Activated CD8-positive, alpha-beta T cell treated with anti-CD3 and anti-CD28 coated beads for 36 hours (primary cell): ENCODE results near the gene MEIOB. TPM values are rescaled to one million over a fixed set of nuclear protein-coding genes. Genes with fewer than 3 reads are reported as not detected.
"Not testable (repeated sequence)": the region's sequence is repeated elsewhere in the genome, so short reads cannot be mapped to it uniquely, and the experiment has no call there.

Source experiments
- ATAC-seq: fragments of 200-7000 bp; cut with Tn5 transposase; one replicate; pipeline ENCODE4 v1.10.0; 2021; ENCODE audit warnings: mild to moderate bottlenecking, moderate library complexity
- CTCF ChIA-PET: fragments of 350-600 bp; sonication (Branson Sonifier 250); formaldehyde crosslinking; loops from one replicate; lab custom pipeline; 2021; ENCODE audit warnings: antibody characterized with exemption; lab: Charles Lee
- POLR2A ChIA-PET: fragments of 350-600 bp; sonication (Branson Sonifier 250); formaldehyde crosslinking; loops from one replicate; lab custom pipeline; 2021; ENCODE audit warnings: antibody characterized with exemption; lab: Charles Lee
- DNase-seq: peaks from one replicate; pipeline ENCODE4 v3.0.0-alpha.2; 2020
- H3K27ac Mint-ChIP-seq: one replicate; pipeline ENCODE4 v1.8.0; 2021; ENCODE audit warnings: mild to moderate bottlenecking, mixed read lengths
- H3K27me3 Mint-ChIP-seq: one replicate; pipeline ENCODE4 v1.8.0; 2021; ENCODE audit warnings: mixed read lengths
- H3K36me3 Mint-ChIP-seq: one replicate; pipeline ENCODE4 v1.8.0; 2021; ENCODE audit warnings: low read depth, mixed read lengths
- H3K4me1 Mint-ChIP-seq: one replicate; pipeline ENCODE4 v1.8.0; 2021; ENCODE audit warnings: low read depth, mixed read lengths
- H3K4me3 Mint-ChIP-seq: one replicate; pipeline ENCODE4 v1.8.0; 2021; ENCODE audit warnings: mild to moderate bottlenecking, moderate library complexity, mixed read lengths
- H3K9me3 Mint-ChIP-seq: one replicate; pipeline ENCODE4 v1.8.0; 2021; ENCODE audit warnings: mixed read lengths
- CTCF ChIP-seq: fragments of 200-600 bp; IDR thresholded peaks from one replicate; pipeline ENCODE4 v1.8.0; 2022; ENCODE audit warnings: antibody characterized with exemption, mild to moderate bottlenecking
- intact Hi-C: fragments of 100-400 bp; cut with micrococcal nuclease; formaldehyde crosslinking; loops from one replicate; pipeline ENCODE4 v1.10.0; 2022
- total RNA-seq, 2 experiments: library from RNA; stranded (reverse); gene quantifications; one replicate each; pipeline ENCODE4 v1.2.3, GENCODE V29; 2021

MEIOB gene
- total RNA-seq: under 1 TPM; 0.34 to 0.40 TPM

GRCh38 chr16:1871974-1872635 is at the start of gene MEIOB:
Gene MEIOB (minus strand): TSS chr16:1872164. CDS start chr16:1868175, 3,989 bp downstream.
- intact Hi-C loops: no loop called here
- H3K27ac Mint-ChIP-seq: no peak within 1 kb of the TSS
- POLR2A ChIA-PET: interaction anchor here (1.4 kb wide), 1 partner anchor 92 kb away, joined by 3 read pairs; the partner anchor contains the start of gene RPS2
- H3K4me3 Mint-ChIP-seq: peak within 1 kb of the TSS; percentile 54
- H3K9me3 Mint-ChIP-seq: no peaks in the 10 kb centered on the region
- DNase-seq (peak; percentile 53), ATAC-seq (peak; percentile 97)
- H3K4me1 Mint-ChIP-seq: peaks cover 2% of the 10 kb centered on the region
- TF ChIP-seq CTCF: no peak
- no peaks in the 10 kb centered on the region for H3K36me3 Mint-ChIP-seq
- CTCF ChIA-PET: no interaction called here
- peaks cover 15% of the 10 kb centered on the region for H3K27me3 Mint-ChIP-seq

GRCh38 chr16:1920727-1921171 is 48.8 kb upstream of the MEIOB start:
- intact Hi-C loops: no loop called here
- ATAC-seq: peak; percentile 84

GRCh38 chr16:1920122-1920521 is 48.2 kb upstream of the MEIOB start:
- ATAC-seq, H3K4me1 Mint-ChIP-seq, H3K36me3 Mint-ChIP-seq, H3K4me3 Mint-ChIP-seq, DNase-seq, POLR2A ChIA-PET, H3K9me3 Mint-ChIP-seq, intact Hi-C loops, H3K27ac Mint-ChIP-seq: not testable (repeated sequence)
- peaks cover 50% of the 10 kb centered on the region for H3K27me3 Mint-ChIP-seq
- CTCF ChIA-PET: interaction anchor here (2.5 kb wide), 1 partner anchor 9 kb away, joined by 10 read pairs; no protein-coding TSS in a partner anchor

More at GRCh38 chr16:1920727-1921171, 48.8 kb upstream of the MEIOB start:
- TF ChIP-seq CTCF: no peak
- no peaks in the 10 kb centered on the region for H3K4me1 Mint-ChIP-seq
- POLR2A ChIA-PET: interaction anchor here (1.0 kb wide), 1 partner anchor 40 kb away, joined by 3 read pairs; no protein-coding TSS in a partner anchor
- no peaks in the 10 kb centered on the region for H3K9me3 Mint-ChIP-seq
- no peak overlapping the region for H3K4me3 Mint-ChIP-seq
- CTCF ChIA-PET: interaction anchor here (2.5 kb wide), 1 partner anchor 8 kb away, joined by 10 read pairs; no protein-coding TSS in a partner anchor
- no peak overlapping the region for H3K27ac Mint-ChIP-seq
- no peaks in the 10 kb centered on the region for H3K36me3 Mint-ChIP-seq
- H3K27me3 Mint-ChIP-seq: peaks cover 45% of the 10 kb centered on the region
- DNase-seq: peak; percentile 60

GRCh38 chr16:1919327-1919998 is 47.5 kb upstream of the MEIOB start:
- no peaks in the 10 kb centered on the region for H3K4me1 Mint-ChIP-seq
- ChIA-PET CTCF (interaction anchor here (2.5 kb wide), 1 partner anchor 10 kb away, joined by 10 read pairs; no protein-coding TSS in a partner anchor), POLR2A (no interaction called here)
- ATAC-seq (no peak), DNase-seq (no peak)
- no peak for TF ChIP-seq CTCF
- H3K27ac Mint-ChIP-seq: no peak overlapping the region
- no peaks in the 10 kb centered on the region for H3K36me3 Mint-ChIP-seq
- no peaks in the 10 kb centered on the region for H3K9me3 Mint-ChIP-seq
- H3K27me3 Mint-ChIP-seq: peaks cover 52% of the 10 kb centered on the region
- no peak overlapping the region for H3K4me3 Mint-ChIP-seq
- intact Hi-C loops: loop anchor here (5.0 kb wide), 1 partner anchor 57 kb away; no protein-coding TSS in a partner anchor

- no peaks in the 10 kb centered on the region for H3K36me3 Mint-ChIP-seq
- intact Hi-C loops: loop anchor here (5.0 kb wide), 1 partner anchor 56 kb away; no protein-coding TSS in a partner anchor
- ATAC-seq (no peak), DNase-seq (no peak)
- no peaks in the 10 kb centered on the region for H3K4me1 Mint-ChIP-seq
- ChIA-PET POLR2A (no interaction called here), CTCF (interaction anchor here (2.5 kb wide), 1 partner anchor 10 kb away, joined by 10 read pairs; no protein-coding TSS in a partner anchor)
- H3K9me3 Mint-ChIP-seq: no peaks in the 10 kb centered on the region
- no peak within 1 kb of the TSS for H3K4me3 Mint-ChIP-seq
- H3K27me3 Mint-ChIP-seq: peaks cover 52% of the 10 kb centered on the region
- no peak within 1 kb of the TSS for H3K27ac Mint-ChIP-seq
- TF ChIP-seq CTCF: no peak
Observed at GRCh38 chr16:1918351-1919326, 46.7 kb upstream of the MEIOB start, which contains the start of gene HS3ST6. Gene HS3ST6 (minus strand): TSS chr16:1918415. CDS start chr16:1918323, 92 bp downstream.
